Measurements from ENCODE around the gene DIS3L2.

DIS3L2 gene

DNA sequence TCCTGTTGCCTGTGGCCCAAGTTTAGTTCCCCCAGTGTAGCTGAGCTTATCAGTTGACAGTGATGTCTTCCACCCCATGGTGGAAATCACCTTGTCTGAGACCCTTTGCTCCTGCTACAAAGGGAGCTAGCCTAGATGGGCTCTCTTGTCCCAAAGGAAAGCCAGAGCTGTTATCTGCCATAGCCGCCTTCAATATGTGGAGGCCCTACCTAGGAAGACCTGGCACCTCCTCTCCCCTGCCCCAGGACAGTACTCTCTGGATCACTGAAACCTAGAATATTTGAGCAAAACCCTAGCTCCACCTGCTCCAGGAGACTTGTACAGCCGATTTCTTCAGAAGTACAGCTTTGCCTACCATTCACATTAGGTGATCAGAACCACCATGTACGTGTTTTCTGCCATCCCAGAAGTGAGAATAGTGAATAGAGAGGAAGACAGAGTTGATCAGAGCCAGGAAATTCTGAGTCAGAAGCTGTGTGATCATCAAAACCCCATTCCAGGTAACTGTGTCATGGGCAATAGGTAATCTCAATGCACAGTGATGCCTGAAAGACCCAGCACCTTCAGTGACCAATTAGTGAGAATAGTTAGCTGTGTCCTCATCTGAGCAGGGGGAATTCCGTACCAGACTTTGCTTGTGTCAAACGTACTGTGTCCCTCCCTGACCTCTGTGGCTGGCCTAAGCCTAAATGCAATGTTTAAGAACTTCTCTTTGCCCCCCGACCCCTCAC is 278.6 kb downstream of the DIS3L2 start:
- Histone ChIP-seq H4K8ac (ENCODE audit: low read depth, low read length) (no peak overlapping the region), H3K27ac (ENCODE audit: low read depth, low read length) (no peak overlapping the region), H3K36me3 (ENCODE audit: control insufficient read depth, insufficient read depth, low read length) (no peaks in the 10 kb centered on the region), H2BK15ac (replicated peaks; ENCODE audit: low read depth) (no peak overlapping the region), H2AK5ac (ENCODE audit: low read length) (no peak overlapping the region), H3K4me2 (ENCODE audit: low read length) (no peak overlapping the region), H3K23ac (ENCODE audit: low read length) (no peak overlapping the region), H3K4me3 (ENCODE audit: low read length) (no peak overlapping the region), H3K79me2 (ENCODE audit: control insufficient read depth, insufficient read depth, low read length) (no peaks in the 10 kb centered on the region), H2BK5ac (ENCODE audit: low read length) (no peak overlapping the region), H3K27me3 (ENCODE audit: insufficient read depth, low read length, poor library complexity) (no peaks in the 10 kb centered on the region), H3K4ac (ENCODE audit: low read depth, low read length) (no peak overlapping the region), H2BK120ac (ENCODE audit: low read depth, low read length) (no peak overlapping the region), H4K5ac (ENCODE audit: low read length) (no peak overlapping the region), H3K56ac (ENCODE audit: low read length) (no peak overlapping the region), H3K79me1 (ENCODE audit: low read length) (no peaks in the 10 kb centered on the region), H3K4me1 (ENCODE audit: control insufficient read depth, low read depth, low read length) (no peaks in the 10 kb centered on the region), H3K9ac (ENCODE audit: low read length) (no peak overlapping the region), H3K18ac (ENCODE audit: low read length) (no peak overlapping the region)
- no CpG with 5 or more reads among the region's 6 CpGs for WGBS (ENCODE audit: extremely low coverage, insufficient coverage, low lambda C conversion rate)
- no peak for DNase-seq

DNA sequence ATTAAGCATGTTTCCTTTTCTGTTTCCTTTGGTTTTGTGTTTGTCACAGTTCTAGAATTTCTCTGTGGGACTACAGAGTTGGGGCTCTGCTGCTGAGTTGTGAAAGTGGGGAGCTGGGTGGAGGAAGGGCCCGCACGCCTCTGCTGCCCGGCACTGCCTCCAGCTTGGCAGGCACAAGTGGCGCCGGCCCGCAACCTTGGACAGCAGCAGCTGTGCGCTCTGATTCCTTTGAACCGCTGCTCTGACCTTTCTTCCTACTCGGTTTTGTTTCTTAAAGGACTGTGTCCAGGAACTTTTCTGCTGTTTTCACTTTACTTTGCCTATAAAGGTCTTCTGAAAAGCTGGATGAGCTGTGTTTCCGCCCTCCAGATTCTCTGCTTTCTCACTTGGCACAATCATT is 279.4 kb downstream of the DIS3L2 start:
- no peaks in the 10 kb centered on the region for H3K4me1 ChIP-seq (ENCODE audit: control insufficient read depth, low read depth, low read length)
- H4K5ac ChIP-seq (ENCODE audit: low read length) = no peak overlapping the region
- no peak overlapping the region for H3K56ac ChIP-seq (ENCODE audit: low read length)
- no peaks in the 10 kb centered on the region for H3K79me1 ChIP-seq (ENCODE audit: low read length)
- no peak overlapping the region for H3K27ac ChIP-seq (ENCODE audit: low read depth, low read length)
- no peak for DNase-seq
- no peaks in the 10 kb centered on the region for H3K36me3 ChIP-seq (ENCODE audit: control insufficient read depth, insufficient read depth, low read length)
- no peaks in the 10 kb centered on the region for H3K79me2 ChIP-seq (ENCODE audit: control insufficient read depth, insufficient read depth, low read length)
- H2BK120ac ChIP-seq (ENCODE audit: low read depth, low read length) = no peak overlapping the region
- no peak overlapping the region for H3K4me3 ChIP-seq (ENCODE audit: low read length)
- no CpG with 5 or more reads among the region's 10 CpGs for WGBS (ENCODE audit: extremely low coverage, insufficient coverage, low lambda C conversion rate)
- H3K23ac ChIP-seq (ENCODE audit: low read length) = no peak overlapping the region
- H3K9ac ChIP-seq (ENCODE audit: low read length) = no peak overlapping the region
- no peak overlapping the region for H3K4me2 ChIP-seq (ENCODE audit: low read length)
- no peak overlapping the region for H4K8ac ChIP-seq (ENCODE audit: low read depth, low read length)
- no peak overlapping the region for H3K18ac ChIP-seq (ENCODE audit: low read length)
- no peak overlapping the region for H2BK15ac ChIP-seq (replicated peaks; ENCODE audit: low read depth)
- no peak overlapping the region for H3K4ac ChIP-seq (ENCODE audit: low read depth, low read length)
- H2AK5ac ChIP-seq (ENCODE audit: low read length) = no peak overlapping the region
- no peaks in the 10 kb centered on the region for H3K27me3 ChIP-seq (ENCODE audit: insufficient read depth, low read length, poor library complexity)
- no peak overlapping the region for H2BK5ac ChIP-seq (ENCODE audit: low read length)

DNA sequence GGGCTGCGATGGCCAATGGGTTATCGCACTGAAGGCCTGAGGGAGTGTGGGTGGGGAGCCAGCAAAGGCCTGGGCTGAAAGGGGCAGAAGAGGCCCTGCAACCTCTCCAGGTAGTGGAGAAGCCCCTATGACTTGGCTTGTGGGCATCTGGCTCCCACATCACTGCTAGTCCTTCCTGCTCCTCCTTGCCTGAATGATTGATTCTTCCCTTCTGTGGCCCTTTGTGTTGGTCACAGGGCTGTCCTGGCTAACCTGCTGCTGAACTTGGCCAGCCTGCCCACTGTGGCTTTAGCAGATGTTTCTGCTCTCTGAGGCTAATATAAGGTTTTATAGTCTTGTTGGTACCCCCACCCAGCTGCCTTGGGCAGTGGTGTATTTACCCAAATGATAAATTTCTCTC is 280.8 kb downstream of the DIS3L2 start:
- no peaks in the 10 kb centered on the region for H3K79me1 ChIP-seq (ENCODE audit: low read length)
- H3K4ac ChIP-seq (ENCODE audit: low read depth, low read length) = no peak overlapping the region
- no peak overlapping the region for H2BK120ac ChIP-seq (ENCODE audit: low read depth, low read length)
- no peak overlapping the region for H2BK15ac ChIP-seq (replicated peaks; ENCODE audit: low read depth)
- H3K9ac ChIP-seq (ENCODE audit: low read length) = no peak overlapping the region
- H4K5ac ChIP-seq (ENCODE audit: low read length) = no peak overlapping the region
- no peak overlapping the region for H2BK5ac ChIP-seq (ENCODE audit: low read length)
- no peaks in the 10 kb centered on the region for H3K79me2 ChIP-seq (ENCODE audit: control insufficient read depth, insufficient read depth, low read length)
- H3K23ac ChIP-seq (ENCODE audit: low read length) = no peak overlapping the region
- no peak overlapping the region for H3K18ac ChIP-seq (ENCODE audit: low read length)
- WGBS (ENCODE audit: extremely low coverage, insufficient coverage, low lambda C conversion rate) = no CpG with 5 or more reads among the region's 2 CpGs
- H4K8ac ChIP-seq (ENCODE audit: low read depth, low read length) = no peak overlapping the region
- H3K56ac ChIP-seq (ENCODE audit: low read length) = no peak overlapping the region
- H3K27ac ChIP-seq (ENCODE audit: low read depth, low read length) = no peak overlapping the region
- DNase-seq = no peak
- H3K27me3 ChIP-seq (ENCODE audit: insufficient read depth, low read length, poor library complexity) = no peaks in the 10 kb centered on the region
- H3K36me3 ChIP-seq (ENCODE audit: control insufficient read depth, insufficient read depth, low read length) = no peaks in the 10 kb centered on the region
- no peak overlapping the region for H2AK5ac ChIP-seq (ENCODE audit: low read length)
- H3K4me1 ChIP-seq (ENCODE audit: control insufficient read depth, low read depth, low read length) = no peaks in the 10 kb centered on the region
- H3K4me2 ChIP-seq (ENCODE audit: low read length) = no peak overlapping the region
- no peak overlapping the region for H3K4me3 ChIP-seq (ENCODE audit: low read length)

DNA sequence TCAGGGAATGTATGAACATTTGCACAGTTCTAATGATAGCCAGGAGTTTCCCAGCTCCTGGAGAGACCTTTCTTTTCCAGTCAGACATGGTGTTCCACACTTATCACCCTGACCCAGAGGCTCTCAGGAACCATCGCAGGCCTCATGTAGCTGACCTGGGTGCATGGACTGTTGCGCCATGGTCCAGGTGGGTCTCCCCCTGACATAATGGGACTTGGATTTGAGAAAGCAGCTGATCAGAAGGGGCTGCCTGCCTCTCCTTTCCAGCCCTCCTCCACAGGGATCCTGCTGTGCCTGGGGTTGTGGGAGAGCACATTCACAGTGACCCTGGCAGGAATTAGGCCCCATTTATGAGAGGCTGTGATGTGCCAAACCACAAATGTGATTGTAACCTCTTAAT is 283.6 kb downstream of the DIS3L2 start:
- Histone ChIP-seq H3K36me3 (ENCODE audit: control insufficient read depth, insufficient read depth, low read length) (no peaks in the 10 kb centered on the region), H3K18ac (ENCODE audit: low read length) (no peak overlapping the region), H3K9ac (ENCODE audit: low read length) (no peak overlapping the region), H2BK5ac (ENCODE audit: low read length) (no peak overlapping the region), H2BK120ac (ENCODE audit: low read depth, low read length) (no peak overlapping the region), H3K4me1 (ENCODE audit: control insufficient read depth, low read depth, low read length) (no peaks in the 10 kb centered on the region), H3K4me2 (ENCODE audit: low read length) (no peak overlapping the region), H3K4ac (ENCODE audit: low read depth, low read length) (no peak overlapping the region), H3K27ac (ENCODE audit: low read depth, low read length) (no peak overlapping the region), H2BK15ac (replicated peaks; ENCODE audit: low read depth) (no peak overlapping the region), H3K79me2 (ENCODE audit: control insufficient read depth, insufficient read depth, low read length) (no peaks in the 10 kb centered on the region), H4K5ac (ENCODE audit: low read length) (no peak overlapping the region), H4K8ac (ENCODE audit: low read depth, low read length) (no peak overlapping the region), H3K79me1 (ENCODE audit: low read length) (no peaks in the 10 kb centered on the region), H3K23ac (ENCODE audit: low read length) (no peak overlapping the region), H2AK5ac (ENCODE audit: low read length) (no peak overlapping the region), H3K27me3 (ENCODE audit: insufficient read depth, low read length, poor library complexity) (no peaks in the 10 kb centered on the region), H3K56ac (ENCODE audit: low read length) (no peak overlapping the region), H3K4me3 (ENCODE audit: low read length) (no peak overlapping the region)
- WGBS (ENCODE audit: extremely low coverage, insufficient coverage, low lambda C conversion rate) = no CpG with 5 or more reads among the region's 2 CpGs
- DNase-seq = no peak

DNA sequence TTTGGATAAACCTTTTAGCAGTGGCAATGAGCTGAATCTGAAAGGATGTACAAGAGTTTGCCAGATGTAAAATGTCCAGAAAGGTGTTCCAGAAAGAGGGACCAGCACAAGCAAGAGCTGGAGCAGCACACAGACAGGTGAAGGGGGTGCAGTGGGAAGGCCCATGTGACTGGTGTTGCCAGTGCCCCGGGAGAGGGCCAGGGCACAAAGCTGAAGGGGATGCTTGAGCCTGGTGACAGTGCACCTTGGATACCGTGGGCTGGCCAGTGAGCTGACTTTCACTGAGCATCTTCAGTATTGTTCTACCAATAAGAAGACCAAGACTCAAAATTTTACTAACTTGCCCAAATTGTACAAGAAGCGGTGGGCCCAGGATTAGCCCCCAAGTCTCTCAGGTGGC is 284.7 kb downstream of the DIS3L2 start:
- no peaks in the 10 kb centered on the region for H3K36me3 ChIP-seq (ENCODE audit: control insufficient read depth, insufficient read depth, low read length)
- no peak overlapping the region for H3K56ac ChIP-seq (ENCODE audit: low read length)
- no peak overlapping the region for H3K23ac ChIP-seq (ENCODE audit: low read length)
- no peak overlapping the region for H3K4ac ChIP-seq (ENCODE audit: low read depth, low read length)
- H3K18ac ChIP-seq (ENCODE audit: low read length) = no peak overlapping the region
- H3K27me3 ChIP-seq (ENCODE audit: insufficient read depth, low read length, poor library complexity) = no peaks in the 10 kb centered on the region
- no peak overlapping the region for H2BK5ac ChIP-seq (ENCODE audit: low read length)
- H3K4me3 ChIP-seq (ENCODE audit: low read length) = no peak overlapping the region
- H2BK120ac ChIP-seq (ENCODE audit: low read depth, low read length) = no peak overlapping the region
- H3K79me2 ChIP-seq (ENCODE audit: control insufficient read depth, insufficient read depth, low read length) = no peaks in the 10 kb centered on the region
- H3K4me1 ChIP-seq (ENCODE audit: control insufficient read depth, low read depth, low read length) = no peaks in the 10 kb centered on the region
- no peak overlapping the region for H2AK5ac ChIP-seq (ENCODE audit: low read length)
- H2BK15ac ChIP-seq (replicated peaks; ENCODE audit: low read depth) = no peak overlapping the region
- H3K4me2 ChIP-seq (ENCODE audit: low read length) = no peak overlapping the region
- no peak overlapping the region for H3K27ac ChIP-seq (ENCODE audit: low read depth, low read length)
- no CpG with 5 or more reads among the region's 3 CpGs for WGBS (ENCODE audit: extremely low coverage, insufficient coverage, low lambda C conversion rate)
- no peak overlapping the region for H4K8ac ChIP-seq (ENCODE audit: low read depth, low read length)
- no peak overlapping the region for H3K9ac ChIP-seq (ENCODE audit: low read length)
- no peaks in the 10 kb centered on the region for H3K79me1 ChIP-seq (ENCODE audit: low read length)
- no peak overlapping the region for H4K5ac ChIP-seq (ENCODE audit: low read length)
- DNase-seq = no peak

DNA sequence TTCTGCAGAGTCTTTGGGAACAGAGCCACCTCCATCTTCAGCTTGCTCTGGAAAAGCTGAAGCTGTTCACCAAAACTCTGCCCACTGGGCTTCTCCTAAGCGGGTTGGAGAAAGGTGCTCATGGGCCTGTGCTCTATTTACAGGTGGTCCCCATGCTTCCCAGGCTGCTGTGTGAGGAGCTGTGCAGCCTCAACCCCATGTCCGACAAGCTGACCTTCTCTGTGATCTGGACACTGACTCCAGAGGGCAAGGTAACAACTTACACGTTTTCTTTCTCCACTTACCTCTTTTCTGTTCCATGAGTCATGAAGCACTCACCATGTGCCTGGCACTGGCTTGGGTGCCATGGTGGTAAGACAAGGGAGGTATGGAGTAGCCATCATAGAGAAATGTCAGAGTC is 287.6 kb downstream of the DIS3L2 start:
- Histone ChIP-seq H3K4ac (ENCODE audit: low read depth, low read length) (no peak overlapping the region), H3K27ac (ENCODE audit: low read depth, low read length) (no peak overlapping the region), H3K18ac (ENCODE audit: low read length) (no peak overlapping the region), H3K56ac (ENCODE audit: low read length) (no peak overlapping the region), H4K5ac (ENCODE audit: low read length) (no peak overlapping the region), H3K4me2 (ENCODE audit: low read length) (no peak overlapping the region), H3K4me1 (ENCODE audit: control insufficient read depth, low read depth, low read length) (no peaks in the 10 kb centered on the region), H3K27me3 (ENCODE audit: insufficient read depth, low read length, poor library complexity) (no peaks in the 10 kb centered on the region), H3K23ac (ENCODE audit: low read length) (no peak overlapping the region), H3K36me3 (ENCODE audit: control insufficient read depth, insufficient read depth, low read length) (no peaks in the 10 kb centered on the region), H2AK5ac (ENCODE audit: low read length) (no peak overlapping the region), H3K4me3 (ENCODE audit: low read length) (no peak overlapping the region), H2BK15ac (replicated peaks; ENCODE audit: low read depth) (no peak overlapping the region), H3K9ac (ENCODE audit: low read length) (no peak overlapping the region), H3K79me2 (ENCODE audit: control insufficient read depth, insufficient read depth, low read length) (no peaks in the 10 kb centered on the region), H2BK120ac (ENCODE audit: low read depth, low read length) (no peak overlapping the region), H3K79me1 (ENCODE audit: low read length) (no peaks in the 10 kb centered on the region), H4K8ac (ENCODE audit: low read depth, low read length) (no peak overlapping the region), H2BK5ac (ENCODE audit: low read length) (no peak overlapping the region)
- DNase-seq = no peak
- no CpG with 5 or more reads among the region's 3 CpGs for WGBS (ENCODE audit: extremely low coverage, insufficient coverage, low lambda C conversion rate)
